HL-60 (cell line): Measurements from ENCODE around the gene PRDM11.

ENCODE experiments used
- DNase-seq, 2 experiments: peaks; one replicate each; pipeline ENCODE4 v3.0.0-alpha.2; 2010 to 2020; ENCODE audit warnings: low read depth in 1 of 2, low spot score in 1 of 2
- H3K27ac ChIP-seq: fragments of 250-450 bp; sonication (Bioruptor Pico); replicated peaks from 2 replicates; pipeline ENCODE4 v1.5.1; 2020; ENCODE audit warnings: mild to moderate bottlenecking, moderate library complexity
- H3K27me3 ChIP-seq: fragments of 250-450 bp; sonication (Bioruptor Pico); 2 replicates; pipeline ENCODE4 v1.5.1; 2021; ENCODE audit warnings: mild to moderate bottlenecking, moderate library complexity; ENCODE audit not compliant: insufficient read depth, poor library complexity, severe bottlenecking
- H3K4me3 ChIP-seq: replicated peaks from 2 replicates; pipeline ENCODE4 v1.5.1; 2011; ENCODE audit warnings: mild to moderate bottlenecking, control low read depth, low read length; ENCODE audit not compliant: insufficient read depth
- CTCF ChIP-seq: IDR thresholded peaks from one replicate; pipeline ENCODE4 v1.5.1; 2011; ENCODE audit warnings: low read length, control low read depth, inconsistent platforms; ENCODE audit not compliant: insufficient read depth
- GABPA ChIP-seq: IDR thresholded peaks from 2 replicates; pipeline ENCODE4 v1.6.1; 2012; ENCODE audit warnings: low read depth
- POLR2AphosphoS5 ChIP-seq: IDR thresholded peaks from 2 replicates; pipeline ENCODE4 v1.6.1; 2012; ENCODE audit warnings: low read depth
- REST ChIP-seq: IDR thresholded peaks from 2 replicates; pipeline ENCODE4 v1.6.1; 2012; ENCODE audit warnings: low read depth; ENCODE audit not compliant: insufficient replicate concordance
- SPI1 ChIP-seq: IDR thresholded peaks from 2 replicates; pipeline ENCODE4 v1.6.1; 2012; ENCODE audit warnings: low read depth, mild to moderate bottlenecking, borderline replicate concordance

PRDM11 gene

GRCh38 chr11:45174168-45174835, 27.9 kb downstream of the PRDM11 start:
- TF ChIP-seq REST (no peak), GABPA (no peak), SPI1 (no peak), CTCF (no peak), POLR2AphosphoS5 (no peak)
- Histone ChIP-seq H3K27me3 (peaks cover 6% of the 10 kb centered on the region), H3K4me3 (no peak overlapping the region), H3K27ac (no peak overlapping the region)
- DNase-seq, result no peak

- no peak overlapping the region for H3K27ac ChIP-seq
- H3K4me3 ChIP-seq, result no peak overlapping the region
- TF ChIP-seq GABPA (no peak), POLR2AphosphoS5 (no peak), REST (no peak), CTCF (no peak), SPI1 (no peak)
- DNase-seq, result no peak
- peaks cover 12% of the 10 kb centered on the region for H3K27me3 ChIP-seq
Observed at GRCh38 chr11:45174963-45175362, 28.5 kb downstream of the PRDM11 start.

DNA sequence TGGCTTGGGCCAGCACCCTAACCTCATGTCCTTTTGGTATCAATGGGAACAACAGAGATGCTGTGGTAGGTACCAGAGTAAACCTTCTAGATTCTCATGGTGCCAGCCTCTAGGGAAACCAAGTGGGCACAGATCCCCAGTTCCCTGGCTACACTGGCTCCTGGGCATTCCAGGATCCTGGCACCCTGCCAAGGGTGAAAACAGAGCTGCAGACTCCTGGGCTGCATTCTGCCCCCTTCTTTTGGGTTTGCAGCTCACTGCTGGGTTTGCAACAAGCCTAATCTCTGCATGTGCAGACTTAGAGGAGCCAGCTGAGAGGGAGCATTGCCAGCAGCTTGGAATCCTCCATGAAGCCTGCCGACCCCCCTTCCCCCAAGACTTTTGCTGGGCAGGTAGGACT, 30.6 kb downstream of the PRDM11 start:
- Histone ChIP-seq H3K27ac (no peak overlapping the region), H3K27me3 (peaks cover 13% of the 10 kb centered on the region), H3K4me3 (no peak overlapping the region)
- no peak for DNase-seq
- TF ChIP-seq CTCF (no peak), SPI1 (no peak), POLR2AphosphoS5 (no peak), GABPA (no peak), REST (no peak)
